ENCODE data around the gene LYST.

- TF ChIP-seq CTCF (conservative IDR thresholded peaks at IDR 0.05; ENCODE audit: low read depth, low read length), result no peak
- TF ChIP-seq EZH2 (IDR thresholded peaks at IDR 0.05; ENCODE audit: borderline replicate concordance, low read depth, low read length, poor library complexity, severe bottlenecking), result no peak
Observed at GRCh38 chr1:235809688-235810397, 56.9 kb downstream of the LYST start.
